SK-N-SH (cell line): ENCODE results near the gene P4HA1. TPM values are rescaled to one million over a fixed set of nuclear protein-coding genes. Genes with fewer than 3 reads are reported as not detected.
"Not testable (repeated sequence)": the region's sequence is repeated elsewhere in the genome, so short reads cannot be mapped to it uniquely, and the experiment has no call there.

Source experiments
- CTCF ChIA-PET: fragments of 300-600, 350-600 bp; formaldehyde crosslinking; extraction: SDS; loops from one replicate; lab custom pipeline; 2021; lab: Yijun Ruan, JAX
- POLR2A ChIA-PET: fragments of 350-600 bp; sonication (Branson Sonifier 250); formaldehyde crosslinking; extraction: SDS; loops from one replicate; lab custom pipeline; 2020; ENCODE audit warnings: antibody characterized with exemption, inconsistent platforms; lab: Yijun Ruan, JAX
- DNase-seq: peaks from one replicate; pipeline ENCODE4 v3.0.0; 2012
- H2AFZ ChIP-seq: fragments of 200-600 bp; sonication (generic); 2 replicates; pipeline ENCODE4 v1.8.1; 2016; ENCODE audit warnings: antibody characterized with exemption, mild to moderate bottlenecking, low read depth
- H3F3A ChIP-seq: fragments of 200-600 bp; sonication (generic); replicated peaks from 2 replicates; pipeline ENCODE3; 2016; ENCODE audit warnings: antibody characterized with exemption, mild to moderate bottlenecking; ENCODE audit not compliant: insufficient read depth
- H3K27ac ChIP-seq, 2 experiments: fragments of 200-500 bp in 1 of 2; fragments of 200-600 bp in 1 of 2; sonication (Bioruptor generic) in 1 of 2; sonication (generic), shearing (Covaris generic) in 1 of 2; 2 replicates each; pipeline versions ENCODE4 v1.5.1 to v1.6.1; 2014 to 2016; ENCODE audit warnings: low read depth in 2 of 2, inconsistent platforms in 1 of 2, low read length in 1 of 2, mild to moderate bottlenecking in 1 of 2, mixed read lengths in 1 of 2
- H3K27me3 ChIP-seq: fragments of 200-600 bp; sonication (generic), shearing (Covaris generic); 2 replicates; pipeline ENCODE4 v1.6.1; 2016; ENCODE audit warnings: mixed run types; ENCODE audit not compliant: insufficient read depth
- H3K36me3 ChIP-seq, 2 experiments: fragments of 200-500 bp in 1 of 2; fragments of 200-600 bp in 1 of 2; sonication (Bioruptor generic) in 1 of 2; sonication (generic) in 1 of 2; replicated peaks in 1 of 2; 2 replicates each; pipeline versions ENCODE3 to v1.5.1; 2014 to 2016; ENCODE audit warnings: low read length in 1 of 2, mild to moderate bottlenecking in 1 of 2; ENCODE audit not compliant: insufficient read depth in 2 of 2, control insufficient read depth in 1 of 2
- H3K4me1 ChIP-seq, 2 experiments: fragments of 200-500 bp in 1 of 2; fragments of 200-600 bp in 1 of 2; sonication (Bioruptor generic) in 1 of 2; sonication (generic), shearing (Covaris generic) in 1 of 2; 2 replicates each; pipeline versions ENCODE4 v1.5.1 to v1.6.1; 2014 to 2016; ENCODE audit warnings: low read depth in 1 of 2, low read length in 1 of 2, mixed run types in 1 of 2; ENCODE audit not compliant: insufficient read depth in 2 of 2, control insufficient read depth in 1 of 2
- H3K4me2 ChIP-seq: fragments of 200-600 bp; sonication (generic), shearing (Covaris generic); 2 replicates; pipeline ENCODE4 v1.6.1; 2017; ENCODE audit warnings: mixed run types
- H3K4me3 ChIP-seq, 2 experiments: fragments of 200-500 bp in 1 of 2; fragments of 200-600 bp in 1 of 2; sonication (Bioruptor generic) in 1 of 2; sonication (generic), shearing (Covaris generic) in 1 of 2; 2 replicates each; pipeline versions ENCODE4 v1.5.1 to v1.8.1; 2014 to 2016; ENCODE audit warnings: low read depth in 2 of 2, inconsistent platforms in 1 of 2, low read length in 1 of 2, mild to moderate bottlenecking in 1 of 2, mixed read lengths in 1 of 2, moderate library complexity in 1 of 2
- H3K79me2 ChIP-seq: fragments of 200-600 bp; sonication (generic); 2 replicates; pipeline ENCODE4 v1.8.1; 2017; ENCODE audit warnings: mild to moderate bottlenecking; ENCODE audit not compliant: insufficient read depth
- H3K9ac ChIP-seq: fragments of 200-600 bp; sonication (generic); 2 replicates; pipeline ENCODE4 v1.6.1; 2017; ENCODE audit warnings: mixed run types
- H3K9me2 ChIP-seq: fragments of 200-600 bp; sonication (generic); 2 replicates; pipeline ENCODE4 v1.6.1; 2017; ENCODE audit warnings: mixed run types
- H3K9me3 ChIP-seq: fragments of 200-600 bp; sonication (generic); 2 replicates; pipeline ENCODE4 v1.6.1; 2017; ENCODE audit warnings: mixed run types, mild to moderate bottlenecking, moderate library complexity
- H4K20me1 ChIP-seq: fragments of 200-600 bp; sonication (generic); 2 replicates; pipeline ENCODE4 v1.6.1; 2017; ENCODE audit warnings: mild to moderate bottlenecking, mixed run types; ENCODE audit not compliant: insufficient read depth
- ELF1 ChIP-seq: IDR thresholded peaks from 2 replicates; pipeline ENCODE4 v1.4.0; 2012
- EZH2phosphoT487 ChIP-seq: fragments of 200-600 bp; sonication (generic); IDR thresholded peaks from 2 replicates; pipeline ENCODE4 v1.6.1; 2017; ENCODE audit warnings: low read depth, mixed run types, mild to moderate bottlenecking, antibody characterized with exemption, moderate library complexity, borderline replicate concordance
- NRF1 ChIP-seq: IDR thresholded peaks from 2 replicates; pipeline ENCODE4 v1.6.1; 2012; ENCODE audit warnings: low read depth, mild to moderate bottlenecking, low read length
- POLR2AphosphoS5 ChIP-seq: IDR thresholded peaks from 2 replicates; pipeline ENCODE4 v1.6.1; 2012; ENCODE audit warnings: low read depth, low read length
- RAD21 ChIP-seq: IDR thresholded peaks from 2 replicates; pipeline ENCODE4 v1.6.1; 2012; ENCODE audit warnings: mild to moderate bottlenecking, low read length
- RFX5 ChIP-seq: IDR thresholded peaks from 2 replicates; pipeline ENCODE4 v1.6.1; 2012; ENCODE audit warnings: mild to moderate bottlenecking, improper control_type of control experiment, low read length
- RXRA ChIP-seq: IDR thresholded peaks from 2 replicates; pipeline ENCODE4 v1.4.0; 2012; ENCODE audit warnings: low read depth, mild to moderate bottlenecking, borderline replicate concordance
- TAF1 ChIP-seq: IDR thresholded peaks from 2 replicates; pipeline ENCODE4 v1.6.1; 2012; ENCODE audit warnings: low read depth, mild to moderate bottlenecking, low read length, moderate library complexity, borderline replicate concordance
- WGBS: methylation state at CpG from one replicate; pipeline ENCODE4 v1.1.6; 2017; ENCODE audit warnings: low lambda C conversion rate; 5-methylcytosine and 5-hydroxymethylcytosine counted together
- polyA plus RNA-seq, 3 experiments: library from polyadenylated mRNA; depleted of rRNA; stranded (reverse); fragments of >200 nt; gene quantifications; 2 replicates each; pipeline ENCODE4 v1.2.3, GENCODE V29; 2012
- TF ChIP-seq, protein P1 (sequence below): fragments of 200-600 bp; sonication (generic); IDR thresholded peaks from 2 replicates; pipeline ENCODE4 v1.6.1; 2017; ENCODE audit warnings: antibody characterized with exemption, mild to moderate bottlenecking, moderate library complexity

The P4HA1 gene
- polyA plus RNA-seq, 1 of the 3 experiments (the other 2 are of a cell fraction) = 34.8 TPM

GRCh38 chr10:73032536-73032935, 64.1 kb downstream of the P4HA1 start:
- H3K9me2 ChIP-seq = no peaks in the 10 kb centered on the region
- peaks cover 8% of the 10 kb centered on the region for H3F3A ChIP-seq
- ChIA-PET POLR2A (no interaction called here), CTCF (no interaction called here)
- H3K9me3 ChIP-seq = no peaks in the 10 kb centered on the region
- H3K4me2 ChIP-seq = no peak overlapping the region
- H3K9ac ChIP-seq = no peak overlapping the region
- WGBS = 94% methylated on average over 6 of the region's 6 CpGs
- no peak overlapping the region for H3K4me3 ChIP-seq
- H3K4me1 ChIP-seq = no peaks in the 10 kb centered on the region
- peaks cover 16 to 36% of the 10 kb centered on the region in 2 experiments for H3K36me3 ChIP-seq
- DNase-seq = no peak
- no peak overlapping the region for H2AFZ ChIP-seq
- H3K79me2 ChIP-seq = no peaks in the 10 kb centered on the region
- H3K27ac ChIP-seq = no peak overlapping the region
- H4K20me1 ChIP-seq = no peaks in the 10 kb centered on the region
- TF ChIP-seq ELF1 (no peak), RFX5 (no peak), RXRA (no peak), EZH2phosphoT487 (no peak), POLR2AphosphoS5 (no peak), TAF1 (no peak), NRF1 (no peak), RAD21 (no peak)
- TF ChIP-seq, protein P1, sequence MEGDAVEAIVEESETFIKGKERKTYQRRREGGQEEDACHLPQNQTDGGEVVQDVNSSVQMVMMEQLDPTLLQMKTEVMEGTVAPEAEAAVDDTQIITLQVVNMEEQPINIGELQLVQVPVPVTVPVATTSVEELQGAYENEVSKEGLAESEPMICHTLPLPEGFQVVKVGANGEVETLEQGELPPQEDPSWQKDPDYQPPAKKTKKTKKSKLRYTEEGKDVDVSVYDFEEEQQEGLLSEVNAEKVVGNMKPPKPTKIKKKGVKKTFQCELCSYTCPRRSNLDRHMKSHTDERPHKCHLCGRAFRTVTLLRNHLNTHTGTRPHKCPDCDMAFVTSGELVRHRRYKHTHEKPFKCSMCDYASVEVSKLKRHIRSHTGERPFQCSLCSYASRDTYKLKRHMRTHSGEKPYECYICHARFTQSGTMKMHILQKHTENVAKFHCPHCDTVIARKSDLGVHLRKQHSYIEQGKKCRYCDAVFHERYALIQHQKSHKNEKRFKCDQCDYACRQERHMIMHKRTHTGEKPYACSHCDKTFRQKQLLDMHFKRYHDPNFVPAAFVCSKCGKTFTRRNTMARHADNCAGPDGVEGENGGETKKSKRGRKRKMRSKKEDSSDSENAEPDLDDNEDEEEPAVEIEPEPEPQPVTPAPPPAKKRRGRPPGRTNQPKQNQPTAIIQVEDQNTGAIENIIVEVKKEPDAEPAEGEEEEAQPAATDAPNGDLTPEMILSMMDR = no peak
- H3K27me3 ChIP-seq = no peaks in the 10 kb centered on the region

- H3K4me1 ChIP-seq, H3K4me3 ChIP-seq, H4K20me1 ChIP-seq, DNase-seq, H3K4me2 ChIP-seq, POLR2A ChIA-PET, CTCF ChIA-PET, H2AFZ ChIP-seq, H3K27ac ChIP-seq, H3K9me3 ChIP-seq, H3K9me2 ChIP-seq, H3F3A ChIP-seq, H3K27me3 ChIP-seq, H3K9ac ChIP-seq: not testable (repeated sequence)
- Histone ChIP-seq H3K79me2 (peaks cover 23% of the 10 kb centered on the region; the same call in 1 of the 2 replicates), H3K36me3 (peaks cover 13 to 40% of the 10 kb centered on the region in 2 experiments)
- 95% methylated on average over 1 of the region's 1 CpG for WGBS
Observed at GRCh38 chr10:73026623-73027022, 70.0 kb downstream of the P4HA1 start.

GRCh38 chr10:73023455-73024070, 73.1 kb downstream of the P4HA1 start:
- peaks cover 27% of the 10 kb centered on the region; the same call in 1 of the 2 replicates for H3K79me2 ChIP-seq

GRCh38 chr10:73022961-73023360, 73.7 kb downstream of the P4HA1 start:
- H3K4me3 ChIP-seq, H3K4me1 ChIP-seq, H3K4me2 ChIP-seq, H2AFZ ChIP-seq, POLR2A ChIA-PET, H3K27me3 ChIP-seq, H3K9ac ChIP-seq, H3K27ac ChIP-seq, H3K9me2 ChIP-seq, DNase-seq, CTCF ChIA-PET, H4K20me1 ChIP-seq, H3K9me3 ChIP-seq, H3F3A ChIP-seq: not testable (repeated sequence)
- 93% methylated on average over 4 of the region's 4 CpGs for WGBS
- peaks cover 0 to 30% of the 10 kb centered on the region in 2 experiments for H3K36me3 ChIP-seq
- peaks cover 27% of the 10 kb centered on the region; the same call in 1 of the 2 replicates for H3K79me2 ChIP-seq

More at GRCh38 chr10:73023455-73024070, 73.1 kb downstream of the P4HA1 start:
- H3K9me2 ChIP-seq, H3F3A ChIP-seq, DNase-seq, H3K27me3 ChIP-seq, H3K27ac ChIP-seq, H4K20me1 ChIP-seq, H3K4me3 ChIP-seq, H3K4me2 ChIP-seq, H3K4me1 ChIP-seq, H3K9me3 ChIP-seq, CTCF ChIA-PET, POLR2A ChIA-PET, H3K9ac ChIP-seq, H2AFZ ChIP-seq: not testable (repeated sequence)
- 97% methylated on average over 7 of the region's 7 CpGs for WGBS
- peaks cover 0 to 30% of the 10 kb centered on the region in 2 experiments for H3K36me3 ChIP-seq

DNA sequence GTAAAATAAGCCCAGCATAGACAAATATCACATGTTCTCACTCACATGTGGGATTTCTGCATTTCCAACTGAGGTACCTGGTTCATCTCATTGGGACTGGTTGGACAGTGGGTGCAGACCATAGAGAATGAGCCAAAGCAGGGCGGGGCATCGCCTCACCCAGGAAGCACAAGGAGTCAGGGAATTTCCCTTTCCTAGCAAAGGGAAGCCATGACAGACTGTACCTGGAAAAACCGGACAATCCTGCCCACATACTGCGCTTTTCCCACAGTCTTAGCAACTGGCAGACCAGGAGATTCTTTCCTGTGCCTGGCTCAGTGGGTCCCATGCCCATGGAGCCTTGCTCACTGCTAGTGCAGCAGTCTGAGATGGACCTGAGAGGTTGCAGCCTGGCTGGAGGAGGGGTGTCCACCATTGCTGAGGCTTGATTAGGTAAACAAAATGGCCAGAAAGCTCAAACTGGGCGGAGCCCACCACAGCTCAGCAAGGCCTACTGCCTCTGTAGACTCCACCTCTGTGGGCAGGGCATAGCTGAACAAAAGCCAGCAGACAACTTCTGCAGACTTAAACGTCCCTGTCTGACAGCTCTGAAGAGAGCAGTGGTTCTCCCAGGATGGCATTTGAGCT, 75.0 kb downstream of the P4HA1 start:
- H3K9ac ChIP-seq, H3K4me2 ChIP-seq, POLR2A ChIA-PET, H3K4me1 ChIP-seq, H2AFZ ChIP-seq, H3K27me3 ChIP-seq, H3K27ac ChIP-seq, H3K4me3 ChIP-seq, H4K20me1 ChIP-seq, DNase-seq, H3K9me3 ChIP-seq, H3F3A ChIP-seq, H3K9me2 ChIP-seq, CTCF ChIA-PET: not testable (repeated sequence)
- WGBS = 100% methylated on average over 2 of the region's 6 CpGs
- Histone ChIP-seq H3K79me2 (peaks cover 27% of the 10 kb centered on the region; the same call in 1 of the 2 replicates), H3K36me3 (peaks cover 6 to 36% of the 10 kb centered on the region in 2 experiments)
